ENCODE results near the gene ZNF316. TPM values are rescaled to one million over a fixed set of nuclear protein-coding genes. Genes with fewer than 3 reads are reported as not detected.

Gene ZNF316
- total RNA-seq, 1 experiment from 2014 or later, result 15.1 TPM

Other genes with a start within 250 kb of the ZNF316 start
- gene DAGLB, start 189.4 kb upstream of the ZNF316 start, total RNA-seq (2021), result 32.7 to 38.7 TPM (median 33.6 TPM) in 3 replicates
- 79.4 to 84.3 TPM (median 79.9 TPM) in 3 replicates for gene KDELR2, start 153.2 kb upstream of the ZNF316 start, total RNA-seq (2021)
- gene GRID2IP, start 85.9 kb upstream of the ZNF316 start, total RNA-seq (2021), result 3.0 to 4.8 TPM (median 4.6 TPM) in 3 replicates
- gene ZDHHC4, start 59.9 kb upstream of the ZNF316 start, total RNA-seq (2021), result 37.7 to 48.2 TPM (median 46.4 TPM) in 3 replicates
- gene INTS15, start 47.3 kb upstream of the ZNF316 start, total RNA-seq (2021), result 25.6 to 28.2 TPM (median 27.6 TPM) in 3 replicates
- 7.7 to 8.0 TPM (median 8.0 TPM) in 3 replicates for gene ZNF853, start 21.7 kb upstream of the ZNF316 start, total RNA-seq (2021)
- 19.9 to 21.6 TPM (median 20.9 TPM) in 3 replicates for gene ZNF12, start 69.6 kb downstream of the ZNF316 start, total RNA-seq (2021)
- 0.25 to 0.44 TPM in 2 of 3 replicates, not detected in the other for gene RSPH10B2, start 116.8 kb downstream of the ZNF316 start, total RNA-seq (2021)
- 31.9 to 44.9 TPM (median 39.9 TPM) in 3 replicates for gene CCZ1B, start 189.0 kb downstream of the ZNF316 start, total RNA-seq (2021)

All from WTC11 (cell line).